Activated CD4-positive, alpha-beta T cell treated with anti-CD3 and anti-CD28 coated beads for 24 hours (primary cell): ENCODE results near the gene GNA15.
A peak's percentile ranks its signal among the peaks of the same experiment; 100 is the strongest.
"Not testable (repeated sequence)": the region's sequence is repeated elsewhere in the genome, so short reads cannot be mapped to it uniquely, and the experiment has no call there.

Source experiments
- DNase-seq, 2 donors: peaks; one replicate each; pipeline ENCODE4 v3.0.0-alpha.2; 2020; ENCODE audit warnings: low read depth in 2 of 2

Gene GNA15

DNA sequence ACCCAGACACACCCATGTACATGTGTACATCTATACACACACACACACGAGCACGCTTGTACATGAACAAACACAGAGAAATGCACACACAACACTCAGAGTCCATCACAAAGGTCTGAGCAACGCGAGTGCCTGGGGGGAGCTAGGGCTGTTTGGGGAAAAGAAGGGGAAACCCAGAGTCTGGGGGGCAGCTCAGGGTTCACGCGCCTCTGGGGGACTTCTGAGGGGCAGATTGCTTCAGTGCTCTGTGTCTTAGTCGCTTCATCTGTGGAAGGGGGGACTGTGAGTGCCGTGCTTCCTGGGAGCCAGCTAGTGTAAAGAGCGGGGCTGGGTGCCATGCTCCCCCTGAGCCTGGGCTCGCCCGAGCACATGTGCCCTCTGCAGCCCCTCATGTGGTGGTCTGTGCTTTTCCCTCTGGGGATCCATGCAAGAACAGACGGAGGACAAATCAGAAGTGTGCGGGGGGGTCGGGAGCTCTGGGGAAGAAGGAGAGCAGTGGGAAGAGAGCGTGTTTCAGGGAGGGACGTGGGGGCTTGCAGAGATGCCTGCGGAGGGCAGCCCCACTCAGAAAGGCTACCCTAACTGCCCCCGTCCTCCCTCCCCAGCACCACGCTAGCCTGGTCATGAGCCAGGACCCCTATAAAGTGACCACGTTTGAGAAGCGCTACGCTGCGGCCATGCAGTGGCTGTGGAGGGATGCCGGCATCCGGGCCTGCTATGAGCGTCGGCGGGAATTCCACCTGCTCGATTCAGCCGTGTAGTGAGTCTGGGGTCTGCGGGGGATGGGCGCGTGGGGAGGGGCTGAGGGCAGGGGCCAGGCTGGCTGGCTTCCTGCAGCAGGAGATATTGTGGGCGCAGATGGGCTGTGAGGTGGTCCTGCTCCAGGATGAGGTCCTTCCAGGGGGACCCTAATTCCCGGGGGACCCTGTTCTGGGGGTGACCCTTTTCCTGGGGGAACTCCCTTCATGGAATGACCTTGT lies 14.0 kb downstream of the GNA15 start:
- no peak for DNase-seq

GRCh38 chr19:3150739-3151329 lies 15.0 kb downstream of the GNA15 start:
- DNase-seq = no peak

GRCh38 chr19:3151563-3152418 lies 16.0 kb downstream of the GNA15 start:
- DNase-seq = no peak

DNA sequence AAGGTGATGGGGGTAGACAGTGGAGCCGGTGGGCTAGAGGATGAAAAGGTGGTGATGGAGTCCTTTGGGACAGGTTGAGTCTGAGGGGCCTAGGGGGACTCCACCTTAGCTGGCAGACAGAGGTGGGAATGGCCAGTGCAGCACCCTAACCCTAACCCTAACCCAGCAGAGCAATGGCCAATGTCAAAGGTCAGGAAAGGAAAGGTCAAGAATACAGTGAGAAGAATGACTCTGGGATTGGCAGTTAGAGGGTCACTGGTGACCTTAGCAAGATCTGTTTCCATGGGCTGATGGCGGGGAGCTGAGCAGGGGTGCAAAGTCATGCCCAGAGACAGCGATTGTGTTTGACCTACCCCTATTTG lies 16.6 kb downstream of the GNA15 start:
- no peak for DNase-seq

GRCh38 chr19:3153286-3154230 lies 17.7 kb downstream of the GNA15 start:
- no peak for DNase-seq

GRCh38 chr19:3154447-3154846 lies 18.6 kb downstream of the GNA15 start:
- DNase-seq = not testable (repeated sequence)

DNA sequence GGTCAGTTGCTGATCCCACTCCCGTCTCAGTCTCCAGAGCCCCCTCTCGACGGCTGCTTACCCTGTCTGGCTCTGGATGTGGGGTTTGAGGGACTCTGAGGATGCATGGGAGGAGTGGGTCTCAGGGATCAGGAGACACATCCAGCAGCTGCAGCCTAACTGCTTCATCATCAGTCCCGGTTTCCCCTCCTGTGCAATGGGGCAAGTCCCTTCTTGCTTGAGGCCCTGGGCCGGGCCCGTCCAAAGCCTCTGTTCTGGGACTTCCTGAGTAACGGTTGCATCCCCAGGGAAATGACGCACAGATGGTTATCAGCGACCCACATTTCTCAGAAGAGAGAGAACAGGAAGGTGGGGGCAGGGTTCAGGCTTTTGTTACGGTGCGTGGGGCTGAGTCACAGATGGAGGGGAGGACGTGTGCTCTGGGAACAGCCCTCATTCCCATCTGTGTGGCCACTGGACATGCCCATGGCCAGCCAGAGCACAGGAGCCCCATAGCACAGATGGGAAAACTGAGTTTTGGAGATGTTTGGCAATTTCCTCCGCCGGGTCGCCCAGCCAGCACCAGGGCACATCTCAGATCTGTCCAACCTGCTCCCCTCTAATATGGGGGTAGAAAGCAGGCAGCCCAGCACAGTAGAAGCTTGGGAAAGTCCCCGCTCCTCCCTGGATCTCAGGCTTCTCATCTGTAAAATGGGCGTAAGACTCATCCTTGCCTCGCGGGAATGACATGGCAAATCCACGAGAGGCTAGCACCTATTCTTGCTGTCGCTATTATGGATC lies 19.3 kb downstream of the GNA15 start:
- DNase-seq = peak; percentile 63 to 77

GRCh38 chr19:3157096-3157845 lies 21.4 kb downstream of the GNA15 start:
- no peak for DNase-seq

DNA sequence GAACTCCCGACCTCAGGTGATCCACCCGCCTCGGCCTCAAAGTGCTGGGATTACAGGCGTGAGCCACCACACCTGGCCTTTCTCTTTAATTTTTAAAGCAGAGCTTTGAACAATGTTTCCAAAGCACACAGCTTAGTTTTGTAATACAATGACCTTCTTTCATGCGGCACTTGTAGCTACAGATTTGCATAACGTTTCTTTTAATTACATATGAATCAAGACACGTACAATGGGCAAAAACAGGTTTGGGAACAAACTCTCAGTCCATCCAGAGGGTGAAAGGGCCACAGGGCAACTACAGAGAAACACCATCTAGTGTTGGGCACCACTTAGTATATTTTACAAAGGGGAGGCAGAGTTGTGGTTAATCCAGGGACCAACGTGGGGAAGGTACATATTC lies 23.7 kb downstream of the GNA15 start:
- no peak for DNase-seq

DNA sequence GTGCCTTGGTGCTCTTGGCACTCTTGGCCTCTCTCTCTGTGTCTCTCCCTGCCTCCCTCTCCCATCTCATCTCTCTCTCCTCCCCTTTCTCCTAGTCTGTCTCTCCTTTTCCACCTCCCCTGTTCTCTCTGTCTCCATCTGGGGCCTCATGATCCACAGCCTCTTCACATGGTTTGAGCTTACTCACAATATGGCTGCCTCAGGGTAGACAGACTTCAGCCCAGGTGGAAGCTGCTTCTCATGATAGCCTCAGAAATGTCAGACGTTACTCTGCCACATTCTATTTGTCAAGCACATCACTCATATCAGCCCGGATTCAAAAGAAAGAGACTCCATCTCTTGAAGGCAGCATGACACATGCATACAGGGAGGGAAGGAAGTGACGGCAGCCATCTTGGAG lies 24.4 kb downstream of the GNA15 start:
- no peak for DNase-seq

DNA sequence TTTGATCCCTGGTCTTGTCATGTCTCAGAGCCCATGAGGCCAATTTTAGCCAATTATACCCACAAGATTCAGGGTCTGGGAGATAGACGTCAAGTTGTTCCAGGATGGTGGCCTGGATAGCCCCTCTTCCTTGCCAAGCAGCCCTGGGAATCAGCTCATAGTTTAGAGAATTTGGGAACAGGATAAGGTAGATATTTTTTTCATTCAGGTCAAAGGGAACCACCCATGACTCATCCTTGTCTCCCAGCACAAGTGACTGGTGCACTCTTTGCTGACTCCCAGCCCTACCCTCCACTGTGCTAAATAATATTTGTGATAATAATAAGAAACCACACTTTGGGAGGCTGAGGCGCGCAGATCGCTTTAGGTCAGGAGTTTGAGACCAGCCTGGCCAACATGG lies 25.6 kb downstream of the GNA15 start:
- DNase-seq = no peak

DNA sequence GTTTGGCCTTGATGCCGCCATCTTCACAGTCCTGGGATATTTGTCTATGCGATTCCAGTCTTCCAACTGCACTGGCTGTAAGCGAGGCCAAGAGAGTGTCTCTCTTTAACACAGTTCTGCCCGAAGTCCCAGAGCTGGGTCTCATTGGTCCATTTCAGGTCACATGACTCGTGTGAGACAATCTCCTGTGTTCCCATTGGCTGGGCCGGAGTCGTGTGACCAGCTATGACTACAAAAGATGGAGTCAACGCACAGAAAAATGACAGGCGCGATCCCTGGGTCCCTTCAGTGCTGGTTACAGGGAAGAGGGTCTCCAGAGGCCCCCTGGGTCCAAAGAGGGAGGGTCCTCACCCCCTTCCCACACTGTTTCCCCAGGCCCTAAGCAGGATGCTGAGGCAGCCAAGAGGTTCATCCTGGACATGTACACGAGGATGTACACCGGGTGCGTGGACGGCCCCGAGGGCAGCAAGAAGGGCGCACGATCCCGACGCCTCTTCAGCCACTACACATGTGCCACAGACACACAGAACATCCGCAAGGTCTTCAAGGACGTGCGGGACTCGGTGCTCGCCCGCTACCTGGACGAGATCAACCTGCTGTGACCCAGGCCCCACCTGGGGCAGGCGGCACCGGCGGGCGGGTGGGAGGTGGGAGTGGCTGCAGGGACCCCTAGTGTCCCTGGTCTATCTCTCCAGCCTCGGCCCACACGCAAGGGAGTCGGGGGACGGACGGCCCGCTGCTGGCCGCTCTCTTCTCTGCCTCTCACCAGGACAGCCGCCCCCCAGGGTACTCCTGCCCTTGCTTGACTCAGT lies 26.8 kb downstream of the GNA15 start:
- DNase-seq = no peak

- DNase-seq = peak; percentile 57 to 62
Measured at GRCh38 chr19:3163230-3163886, 27.5 kb downstream of the GNA15 start.

- DNase-seq = no peak
Measured at GRCh38 chr19:3163943-3164342, 28.1 kb downstream of the GNA15 start.

GRCh38 chr19:3167533-3168272 lies 31.9 kb downstream of the GNA15 start:
- no peak for DNase-seq

DNA sequence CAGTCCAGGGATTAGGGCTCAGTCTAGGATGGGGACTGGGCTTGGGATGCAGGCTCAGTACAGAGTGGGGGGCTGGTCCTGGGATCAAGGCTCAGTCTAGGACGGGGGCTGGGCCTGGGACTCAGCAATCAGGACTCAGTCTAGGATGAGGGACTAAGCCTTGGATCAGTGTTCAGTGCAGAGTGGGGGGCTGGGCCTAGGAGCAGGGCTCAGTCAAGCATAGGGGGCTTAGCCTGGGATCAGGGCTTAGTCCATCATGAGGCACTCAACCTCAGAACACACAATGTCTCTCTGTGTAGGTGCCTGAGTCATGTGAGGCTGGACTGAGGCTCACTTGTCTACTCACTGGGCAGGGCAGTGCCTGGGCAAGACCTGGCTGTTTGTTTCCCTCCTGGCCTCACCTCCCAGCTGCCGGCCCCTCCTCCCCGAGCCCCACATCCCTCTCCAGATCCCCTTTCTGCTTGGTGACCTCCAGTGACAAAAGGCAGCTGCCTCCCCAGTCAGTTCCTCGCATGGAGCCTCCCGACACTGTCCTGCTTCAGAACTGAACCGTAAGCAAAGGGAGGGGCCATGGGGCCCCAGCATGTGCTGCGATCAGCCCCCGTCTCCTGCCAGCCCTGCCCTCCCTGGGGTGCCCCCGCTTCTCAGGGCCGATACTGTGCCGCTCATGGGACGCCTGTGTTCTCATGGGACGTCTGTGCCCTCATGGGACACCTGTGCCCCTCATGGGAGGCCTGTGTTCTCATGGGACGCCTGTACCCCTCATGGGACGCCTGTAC lies 36.2 kb downstream of the GNA15 start:
- DNase-seq = no peak

- DNase-seq = not testable (repeated sequence)
Measured at GRCh38 chr19:3172673-3173000, 36.8 kb downstream of the GNA15 start.
